Stimulated activated CD8-positive, alpha-beta memory T cell treated with anti-CD3 and anti-CD28 coated beads, Interleukin-12 subunit alpha, Interleukin-12 subunit beta, amount 100 ng/mL, for 4 hours (primary cell): ENCODE data around the gene SND1.

Experiments used
- DNase-seq: peaks from one replicate; pipeline ENCODE4 v3.0.0-alpha.2; 2020; ENCODE audit warnings: low read depth

SND1 gene

DNA sequence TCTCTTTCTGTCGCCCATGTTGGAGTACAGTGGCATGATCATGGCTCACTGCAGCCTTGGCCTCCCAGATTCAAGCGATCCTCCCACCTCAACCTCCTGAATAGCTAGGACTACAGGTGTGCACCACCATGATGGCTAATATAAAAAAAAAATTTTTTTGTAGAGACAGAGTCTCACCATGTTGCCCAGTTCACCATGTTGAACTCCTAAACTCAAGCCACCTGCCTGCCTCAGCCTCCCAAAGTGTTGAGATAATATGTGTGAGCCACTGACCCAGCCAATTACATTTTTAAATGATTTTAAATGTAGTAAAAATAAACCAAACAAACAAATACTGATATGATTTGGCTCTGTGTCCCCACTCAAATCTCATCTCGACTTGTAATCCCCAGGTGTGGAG is 487.4 kb downstream of the SND1 start:
- DNase-seq = no peak

DNA sequence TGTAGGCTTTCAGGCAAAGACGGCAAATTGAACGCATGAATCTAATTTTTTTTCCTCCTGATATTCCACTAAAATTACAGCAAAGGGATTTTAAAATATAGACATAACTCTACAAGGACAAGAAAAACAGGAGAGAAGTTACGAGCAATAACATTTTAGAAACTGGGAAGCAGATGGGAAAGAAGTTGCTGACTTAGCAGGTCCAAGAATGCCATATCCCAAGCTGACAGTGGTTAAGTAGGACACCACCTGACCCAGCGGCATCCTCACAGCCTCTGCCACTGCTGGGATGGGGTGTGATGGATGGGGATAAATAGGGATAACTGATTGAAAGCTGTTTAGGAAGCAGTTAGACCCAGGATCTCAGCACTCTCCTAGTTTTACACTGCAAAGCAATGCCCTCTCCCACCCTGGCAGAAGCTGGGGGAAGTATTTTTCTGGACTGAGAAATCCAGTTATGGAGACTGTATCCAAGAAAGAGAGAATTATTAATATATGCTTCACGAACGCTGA is 489.7 kb downstream of the SND1 start:
- no peak for DNase-seq
